GM23248 (cell line): Measurements from ENCODE around the gene ONECUT3. TPM values are rescaled to one million over a fixed set of nuclear protein-coding genes. Genes with fewer than 3 reads are reported as not detected.

ENCODE experiments used
- DNase-seq: peaks from one replicate; pipeline ENCODE4 v3.0.0-alpha.2; 2015
- H2AFZ ChIP-seq: fragments of 200-600 bp; sonication (generic); 2 replicates; pipeline ENCODE4 v1.6.1; 2016; ENCODE audit warnings: antibody characterized with exemption
- H3F3A ChIP-seq: fragments of 200-600 bp; sonication (generic); 2 replicates; pipeline ENCODE4 v1.6.1; 2016; ENCODE audit warnings: mild to moderate bottlenecking, antibody characterized with exemption, mixed run types; ENCODE audit not compliant: insufficient read depth
- H3K27ac ChIP-seq: fragments of 200-600 bp; sonication (generic); 2 replicates; pipeline ENCODE4 v1.5.1; 2016; ENCODE audit warnings: mild to moderate bottlenecking
- H3K27me3 ChIP-seq: fragments of 200-600 bp; sonication (generic); replicated peaks from 2 replicates; pipeline ENCODE4 v1.6.1; 2016; ENCODE audit warnings: mild to moderate bottlenecking; ENCODE audit not compliant: insufficient read depth
- H3K36me3 ChIP-seq: fragments of 200-600 bp; sonication (generic); 2 replicates; pipeline ENCODE4 v1.6.1; 2016; ENCODE audit warnings: low read depth, mild to moderate bottlenecking
- H3K4me1 ChIP-seq: fragments of 200-600 bp; sonication (generic); 2 replicates; pipeline ENCODE4 v1.6.1; 2016; ENCODE audit warnings: mild to moderate bottlenecking; ENCODE audit not compliant: insufficient read depth
- H3K4me2 ChIP-seq: fragments of 200-600 bp; sonication (generic); one replicate; pipeline ENCODE4 v1.6.1; 2016; ENCODE audit warnings: mild to moderate bottlenecking; ENCODE audit not compliant: unreplicated experiment
- H3K4me3 ChIP-seq: fragments of 200-600 bp; sonication (generic); 2 replicates; pipeline ENCODE4 v1.5.1; 2016; ENCODE audit warnings: mild to moderate bottlenecking
- H3K79me2 ChIP-seq: fragments of 200-600 bp; sonication (generic); 2 replicates; pipeline ENCODE4 v1.6.1; 2016; ENCODE audit warnings: mild to moderate bottlenecking; ENCODE audit not compliant: insufficient read depth
- H3K9ac ChIP-seq: fragments of 200-600 bp; sonication (generic); 2 replicates; pipeline ENCODE4 v1.6.1; 2016; ENCODE audit warnings: mild to moderate bottlenecking
- H3K9me2 ChIP-seq: fragments of 200-600 bp; sonication (generic); 2 replicates; pipeline ENCODE4 v1.6.1; 2016; ENCODE audit warnings: mixed run types, mild to moderate bottlenecking, moderate library complexity; ENCODE audit not compliant: insufficient read depth
- H3K9me3 ChIP-seq: fragments of 200-600 bp; sonication (generic); one replicate; pipeline ENCODE4 v1.6.1; 2017; ENCODE audit warnings: low read depth
- H4K20me1 ChIP-seq: fragments of 200-600 bp; sonication (generic); 2 replicates; pipeline ENCODE4 v1.6.0; 2016; ENCODE audit not compliant: insufficient read depth
- EZH2 ChIP-seq: fragments of 200-600 bp; sonication (generic); IDR thresholded peaks from 2 replicates; pipeline ENCODE4 v1.6.1; 2018; ENCODE audit warnings: antibody characterized with exemption, mild to moderate bottlenecking; ENCODE audit not compliant: insufficient read depth, poor library complexity, severe bottlenecking
- EZH2phosphoT487 ChIP-seq: fragments of 200-600 bp; sonication (generic); IDR thresholded peaks from 2 replicates; pipeline ENCODE4 v1.6.1; 2018; ENCODE audit warnings: antibody characterized with exemption, moderate library complexity, mild to moderate bottlenecking, low read depth; ENCODE audit not compliant: insufficient read depth
- WGBS, 2 experiments: methylation state at CpG; one replicate each; pipeline ENCODE4 v1.1.6; 2015 to 2017; ENCODE audit warnings: low lambda C conversion rate in 2 of 2, low coverage in 1 of 2; ENCODE audit errors: missing lambda C conversion rate in 2 of 2; 5-methylcytosine and 5-hydroxymethylcytosine counted together
- in situ Hi-C: fragments of 300-500 bp; cut with MboI; formaldehyde crosslinking; loops from 2 replicates; pipeline ENCODE4 v1.15.0; 2020
- polyA plus RNA-seq: library from polyadenylated mRNA; unstranded; fragments of >200 nt; fragmentation: Nextera tagmentation; extraction: Ambion mirVana; gene quantifications from 2 replicates; pipeline ENCODE4 v1.2.1, GENCODE V29; 2016
- total RNA-seq: library from RNA; depleted of rRNA; stranded (reverse); fragments of >200 nt; shearing (Covaris generic); gene quantifications from 2 replicates; pipeline ENCODE4 v1.2.3, GENCODE V29; 2014

The ONECUT3 gene
- total and polyA plus RNA-seq, 2 experiments from 2014 or later, result not detected

GRCh38 chr19:1763648-1764639, 10.6 kb downstream of the ONECUT3 start:
- Histone ChIP-seq H3K9ac (no peak overlapping the region), H3K27me3 (peaks cover 83% of the 10 kb centered on the region), H4K20me1 (no peaks in the 10 kb centered on the region), H3K9me3 (no peaks in the 10 kb centered on the region), H3K4me2 (no peak overlapping the region), H3K79me2 (no peaks in the 10 kb centered on the region), H3K9me2 (no peaks in the 10 kb centered on the region), H3K4me1 (no peaks in the 10 kb centered on the region), H3F3A (no peaks in the 10 kb centered on the region; the same call in 1 of the 2 replicates), H2AFZ (no peak overlapping the region), H3K27ac (no peak overlapping the region), H3K4me3 (no peak overlapping the region), H3K36me3 (no peaks in the 10 kb centered on the region)
- peak; percentile 84 for TF ChIP-seq EZH2
- peak; percentile 67 for TF ChIP-seq EZH2phosphoT487
- in situ Hi-C loops, result no loop called here
- no peak for DNase-seq
- 5 to 9% methylated on average over 37 to 39 of the region's 39 CpGs for WGBS, 2 experiments

GRCh38 chr19:1764729-1765128, 11.4 kb downstream of the ONECUT3 start:
- H2AFZ ChIP-seq, result no peak overlapping the region
- peaks cover 78% of the 10 kb centered on the region for H3K27me3 ChIP-seq
- no peak for DNase-seq
- H3K36me3 ChIP-seq, result no peaks in the 10 kb centered on the region
- H3K4me1 ChIP-seq, result no peaks in the 10 kb centered on the region
- H3K4me3 ChIP-seq, result no peak overlapping the region
- no peak overlapping the region for H3K9ac ChIP-seq
- no peaks in the 10 kb centered on the region for H3K79me2 ChIP-seq
- no peaks in the 10 kb centered on the region for H3K9me3 ChIP-seq
- TF ChIP-seq EZH2 (peak; percentile 2), EZH2phosphoT487 (no peak)
- in situ Hi-C loops, result no loop called here
- H3K9me2 ChIP-seq, result no peaks in the 10 kb centered on the region
- H3K4me2 ChIP-seq, result no peak overlapping the region
- no peak overlapping the region for H3K27ac ChIP-seq
- 1 to 10% methylated on average over 15 of the region's 15 CpGs for WGBS, 2 experiments
- no peaks in the 10 kb centered on the region for H4K20me1 ChIP-seq
- no peaks in the 10 kb centered on the region; the same call in 1 of the 2 replicates for H3F3A ChIP-seq

DNA sequence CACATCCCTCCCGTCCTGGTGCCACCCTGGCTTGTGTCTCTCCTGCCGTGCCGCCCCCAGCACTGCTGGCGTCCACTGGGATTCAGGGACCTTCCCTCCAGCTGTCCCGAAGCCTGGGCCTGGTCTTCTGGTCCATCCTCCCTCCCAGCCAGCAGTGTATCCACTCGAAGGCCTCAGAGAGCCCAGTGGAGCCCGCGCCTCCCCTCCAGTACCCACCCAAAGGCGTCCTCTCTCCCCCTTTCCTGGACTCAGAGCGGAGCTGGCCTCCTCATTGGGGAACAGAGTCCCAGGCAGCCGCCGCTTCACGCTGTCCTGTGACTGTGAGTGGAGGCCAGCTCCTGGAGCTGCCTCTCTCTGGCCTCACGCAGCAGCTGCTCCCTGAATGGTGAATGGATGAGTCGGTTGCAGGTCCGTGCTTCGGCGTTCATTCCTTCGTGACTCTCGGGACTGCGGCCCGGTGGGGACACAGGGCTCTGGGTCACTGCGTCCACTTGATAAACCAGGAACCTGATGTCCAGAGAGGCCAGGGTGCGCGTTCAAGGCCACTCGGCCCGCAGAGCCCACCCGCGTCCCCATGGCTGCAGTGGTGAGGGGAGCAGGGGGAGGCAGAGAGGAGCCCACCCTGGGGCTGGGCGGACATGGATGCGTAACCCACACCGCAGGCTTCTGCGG, 12.1 kb downstream of the ONECUT3 start:
- TF ChIP-seq EZH2 (peak; percentile 64), EZH2phosphoT487 (no peak)
- no peak overlapping the region for H2AFZ ChIP-seq
- no peak overlapping the region for H3K27ac ChIP-seq
- H3K79me2 ChIP-seq, result no peaks in the 10 kb centered on the region
- peaks cover 78% of the 10 kb centered on the region for H3K27me3 ChIP-seq
- H3K4me3 ChIP-seq, result no peak overlapping the region
- no peaks in the 10 kb centered on the region for H3K9me2 ChIP-seq
- H3K36me3 ChIP-seq, result no peaks in the 10 kb centered on the region
- H4K20me1 ChIP-seq, result no peaks in the 10 kb centered on the region
- no peaks in the 10 kb centered on the region for H3K9me3 ChIP-seq
- H3F3A ChIP-seq, result no peaks in the 10 kb centered on the region; the same call in 1 of the 2 replicates
- WGBS, 2 experiments, result 5 to 8% methylated on average over 30 to 33 of the region's 33 CpGs
- in situ Hi-C loops, result no loop called here
- peak; percentile 47 for DNase-seq
- no peak overlapping the region for H3K4me2 ChIP-seq
- no peak overlapping the region for H3K9ac ChIP-seq
- no peaks in the 10 kb centered on the region for H3K4me1 ChIP-seq

- 5 to 8% methylated on average over 31 to 38 of the region's 38 CpGs for WGBS, 2 experiments
- Histone ChIP-seq H3K27me3 (peaks cover 78% of the 10 kb centered on the region), H3K4me2 (no peak overlapping the region), H3K27ac (no peak overlapping the region), H3K4me3 (no peak overlapping the region), H2AFZ (no peak overlapping the region), H3K79me2 (no peaks in the 10 kb centered on the region), H4K20me1 (no peaks in the 10 kb centered on the region), H3K9me3 (no peaks in the 10 kb centered on the region), H3K9ac (no peak overlapping the region), H3K9me2 (no peaks in the 10 kb centered on the region), H3F3A (no peaks in the 10 kb centered on the region; the same call in 1 of the 2 replicates), H3K36me3 (no peaks in the 10 kb centered on the region), H3K4me1 (no peaks in the 10 kb centered on the region)
- in situ Hi-C loops, result no loop called here
- TF ChIP-seq EZH2 (no peak), EZH2phosphoT487 (0 out of 2 replicates have a peak, but pooled peaks have one; percentile 9)
- no peak for DNase-seq
Measured at GRCh38 chr19:1765904-1766799, 12.8 kb downstream of the ONECUT3 start.
